HG02938 (cell line): ENCODE data around the gene HIC2.
"Not testable (repeated sequence)": the region's sequence is repeated elsewhere in the genome, so short reads cannot be mapped to it uniquely, and the experiment has no call there.

Experiments used
- ATAC-seq: cut with Tn5 transposase; IDR thresholded peaks from one replicate; pipeline ENCODE4 v1.9.1; 2021; ENCODE audit warnings: mild to moderate bottlenecking, moderate library complexity; ENCODE audit not compliant: unreplicated experiment

Gene HIC2

DNA sequence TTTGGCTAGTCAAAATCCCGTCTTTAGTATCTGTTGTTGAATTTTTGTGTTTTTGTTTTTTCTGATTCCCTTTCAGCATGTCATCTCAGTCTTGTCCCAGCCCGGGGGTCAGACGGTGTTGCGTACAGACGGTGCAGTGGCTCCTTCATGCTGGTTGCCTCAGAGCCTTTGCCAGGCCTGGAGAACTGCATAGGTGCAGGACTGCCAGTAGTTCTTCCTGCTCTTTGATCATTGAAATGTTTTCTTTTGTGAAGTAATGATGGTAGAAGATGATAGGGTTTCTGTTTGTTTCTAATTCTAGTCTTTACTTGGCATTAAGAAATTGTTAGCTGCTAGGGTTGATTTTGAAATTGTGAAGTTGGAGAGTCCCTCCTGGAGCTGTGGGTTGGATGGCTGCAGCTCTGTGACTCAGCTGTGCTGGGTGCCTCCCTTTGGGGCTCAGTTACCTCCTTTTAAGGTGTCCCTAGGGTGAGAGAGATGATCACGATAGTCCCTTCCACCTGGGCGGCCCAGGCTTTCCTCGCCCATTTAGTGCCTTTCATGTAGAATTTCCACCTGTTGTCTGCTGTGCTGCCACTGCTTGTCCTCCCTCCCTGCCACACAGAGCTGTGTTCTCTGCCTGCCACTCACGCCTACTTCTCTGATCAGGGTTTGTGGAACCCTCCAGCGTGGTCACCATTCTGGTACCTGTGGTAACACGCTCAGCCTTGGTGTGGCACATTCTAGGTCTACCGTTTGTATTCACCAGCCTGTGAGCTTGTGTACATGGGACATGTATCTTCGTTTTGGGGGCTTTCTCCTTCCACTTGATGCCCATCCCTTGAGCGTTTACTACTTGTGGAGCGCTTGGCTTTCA lies 17.4 kb downstream of the HIC2 start:
- not testable (repeated sequence) for ATAC-seq

DNA sequence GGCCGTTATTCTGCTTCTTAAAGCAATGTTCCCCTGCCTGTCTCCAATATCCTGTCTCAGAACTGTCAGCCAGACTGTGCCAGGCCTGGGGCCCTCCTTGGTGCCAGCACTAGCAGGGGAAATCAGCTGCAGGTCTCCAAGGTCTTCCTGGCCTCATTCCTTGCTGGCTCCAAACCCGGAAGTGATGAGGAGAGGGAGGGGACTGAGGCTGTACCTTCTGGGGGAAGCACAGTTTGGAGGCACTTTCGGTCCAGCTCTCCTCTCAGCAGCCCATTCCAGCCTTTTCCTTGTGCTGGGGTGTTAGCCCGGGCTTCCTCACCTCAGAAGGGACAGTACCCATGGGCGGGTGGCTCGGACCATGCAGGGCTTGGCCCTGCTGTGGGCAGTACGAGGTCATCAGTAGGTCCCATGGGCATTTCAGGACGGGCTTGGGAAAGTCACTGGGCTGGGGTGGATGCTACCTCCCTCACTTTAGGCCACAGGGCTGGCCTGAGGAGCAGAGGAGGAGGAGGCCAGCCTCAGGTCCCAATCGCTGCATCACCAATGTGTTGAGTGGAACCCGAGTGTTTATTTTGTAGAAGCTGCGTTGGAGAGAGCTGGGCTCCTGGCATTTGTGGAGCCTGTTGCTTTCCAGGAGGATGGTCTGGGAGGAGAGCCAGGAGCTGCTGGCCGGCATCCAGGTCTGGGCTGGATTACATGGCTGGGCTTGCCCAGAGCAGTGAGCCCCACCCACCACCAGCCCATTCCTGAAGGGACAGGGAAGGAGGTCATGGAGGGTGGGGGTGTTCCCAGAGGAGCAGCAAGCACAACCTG lies 19.0 kb downstream of the HIC2 start:
- not testable (repeated sequence) for ATAC-seq

GRCh38 chr22:21438013-21438412 lies 20.8 kb downstream of the HIC2 start:
- ATAC-seq, result not testable (repeated sequence)

- ATAC-seq, result not testable (repeated sequence)
Observed at GRCh38 chr22:21440018-21440636, 23.0 kb downstream of the HIC2 start.

GRCh38 chr22:21440676-21441075 lies 23.5 kb downstream of the HIC2 start:
- not testable (repeated sequence) for ATAC-seq

DNA sequence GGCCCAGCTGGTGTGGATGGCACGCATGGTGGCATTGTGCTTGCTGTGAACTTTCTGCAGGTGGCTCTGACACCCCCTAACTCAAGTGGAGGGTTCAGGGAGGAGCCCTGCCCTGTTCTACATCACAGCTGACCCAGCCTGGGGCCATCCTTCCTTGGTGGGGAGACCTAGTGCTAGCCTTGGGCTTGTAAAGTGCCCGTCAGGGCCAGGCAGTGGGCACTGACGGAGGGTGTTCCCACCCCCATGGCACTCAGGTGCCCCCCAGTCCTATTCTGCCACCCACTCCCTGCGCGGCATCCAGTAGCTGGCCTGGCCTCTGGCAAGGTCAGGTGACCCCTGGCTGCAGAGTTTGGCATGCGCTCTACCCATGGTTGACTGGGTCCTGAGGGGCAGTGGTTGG lies 24.0 kb downstream of the HIC2 start:
- not testable (repeated sequence) for ATAC-seq

DNA sequence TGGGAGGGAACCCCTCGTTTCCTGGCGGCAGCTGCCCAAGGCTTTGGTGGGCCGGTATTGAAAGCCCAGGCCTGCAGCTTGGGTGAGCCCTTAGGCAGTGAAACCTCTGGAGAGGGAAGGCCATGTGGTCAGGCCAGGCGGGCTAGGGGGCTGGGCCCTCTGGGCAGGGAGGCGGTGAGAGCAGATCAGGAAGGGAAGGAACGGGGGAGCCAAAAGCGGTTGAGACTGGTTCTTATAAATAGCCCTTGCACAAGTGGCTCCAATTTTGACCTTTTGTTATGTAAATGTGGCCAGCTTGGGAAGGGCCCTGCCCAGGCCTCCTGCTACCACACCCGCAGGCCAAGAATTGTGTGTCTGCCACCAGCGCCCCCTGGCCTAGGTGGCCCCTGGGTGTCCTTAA lies 25.0 kb downstream of the HIC2 start:
- not testable (repeated sequence) for ATAC-seq

DNA sequence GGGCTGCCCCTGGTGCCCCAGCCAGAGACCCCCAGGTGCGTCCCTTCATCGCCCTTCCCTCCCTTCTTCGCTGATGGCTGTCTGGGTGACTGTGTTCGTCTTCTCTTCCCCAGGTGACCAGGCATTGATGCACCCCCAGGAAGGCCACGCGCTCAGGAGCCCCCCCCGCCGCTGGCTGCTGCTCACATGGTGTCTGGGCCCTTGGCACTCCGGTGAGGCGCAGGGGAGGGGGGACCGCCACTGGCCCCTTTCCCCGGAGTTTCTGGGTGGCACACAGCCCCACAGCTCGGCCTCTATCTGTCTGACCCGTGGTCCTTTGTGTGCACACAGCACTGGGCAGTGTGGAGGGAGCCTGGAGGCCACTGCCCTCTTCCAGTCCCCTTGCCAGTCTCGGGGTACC lies 25.5 kb downstream of the HIC2 start:
- ATAC-seq, result not testable (repeated sequence)

DNA sequence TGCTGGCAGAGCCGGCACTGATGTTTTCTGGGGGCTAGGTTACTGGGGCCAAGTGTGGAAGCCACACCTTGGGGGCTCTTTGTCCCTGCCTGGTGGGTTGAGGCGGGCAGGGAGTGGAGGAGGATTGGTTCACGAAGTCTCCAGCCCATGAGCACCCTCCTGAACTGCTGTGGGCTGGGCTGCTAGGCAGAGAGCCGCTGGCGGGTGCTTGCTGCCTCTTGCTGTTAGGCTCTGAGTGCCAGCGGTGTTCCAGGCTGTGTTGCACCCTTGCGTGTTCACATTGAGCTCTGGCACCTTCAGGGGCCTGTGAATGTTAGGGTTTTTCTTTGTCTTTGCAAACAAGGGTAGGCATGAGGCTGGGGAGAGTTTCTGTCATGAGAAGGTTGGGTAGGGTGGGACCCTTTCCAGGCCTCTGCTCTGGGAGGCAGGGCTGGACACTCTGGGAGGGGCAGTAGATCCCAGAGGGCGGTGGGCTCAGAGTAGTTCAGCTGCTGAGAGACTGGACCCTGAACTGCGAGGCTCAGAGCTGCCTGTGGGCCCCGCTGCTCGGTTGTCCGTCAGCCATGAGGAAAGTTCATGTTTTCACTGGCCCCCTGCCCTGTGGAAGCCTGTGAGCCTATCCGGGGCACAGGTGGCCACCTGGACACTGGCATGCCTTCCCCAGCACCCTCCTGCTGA lies 26.0 kb downstream of the HIC2 start:
- ATAC-seq, result no peak

DNA sequence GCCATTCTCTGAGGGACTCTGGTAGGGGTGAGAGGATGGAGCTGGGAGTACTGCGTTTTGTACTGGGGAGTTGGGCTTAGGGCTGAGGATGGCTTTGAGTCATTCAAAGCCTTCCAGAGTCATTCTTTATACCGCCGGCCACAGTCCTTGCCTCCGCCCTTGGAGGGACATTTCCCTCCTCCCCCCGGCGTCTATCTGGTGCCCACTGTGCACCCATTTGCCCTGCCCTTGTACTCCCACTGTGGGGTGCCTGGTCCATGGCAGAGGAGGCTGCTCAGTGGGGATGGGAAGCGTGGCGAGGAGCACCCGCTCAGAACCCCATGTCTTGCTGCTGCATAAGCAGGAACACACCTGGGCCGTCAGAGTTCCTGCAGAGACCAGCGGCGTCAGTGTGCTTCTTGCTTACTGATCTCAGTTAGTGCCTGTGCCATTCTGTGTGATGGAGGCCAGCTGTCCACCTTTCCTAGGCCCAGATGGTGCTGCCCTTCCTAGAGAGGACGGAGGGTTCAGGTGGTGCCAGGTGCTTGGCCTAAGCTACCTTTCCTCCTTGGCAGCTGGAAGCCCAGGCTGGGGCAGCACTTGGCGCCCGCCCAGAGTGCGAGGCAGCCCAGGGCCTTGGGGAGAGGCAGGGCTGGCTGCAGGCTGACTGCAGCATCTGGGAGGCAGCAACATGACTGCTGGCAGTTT lies 26.7 kb downstream of the HIC2 start:
- no peak for ATAC-seq

DNA sequence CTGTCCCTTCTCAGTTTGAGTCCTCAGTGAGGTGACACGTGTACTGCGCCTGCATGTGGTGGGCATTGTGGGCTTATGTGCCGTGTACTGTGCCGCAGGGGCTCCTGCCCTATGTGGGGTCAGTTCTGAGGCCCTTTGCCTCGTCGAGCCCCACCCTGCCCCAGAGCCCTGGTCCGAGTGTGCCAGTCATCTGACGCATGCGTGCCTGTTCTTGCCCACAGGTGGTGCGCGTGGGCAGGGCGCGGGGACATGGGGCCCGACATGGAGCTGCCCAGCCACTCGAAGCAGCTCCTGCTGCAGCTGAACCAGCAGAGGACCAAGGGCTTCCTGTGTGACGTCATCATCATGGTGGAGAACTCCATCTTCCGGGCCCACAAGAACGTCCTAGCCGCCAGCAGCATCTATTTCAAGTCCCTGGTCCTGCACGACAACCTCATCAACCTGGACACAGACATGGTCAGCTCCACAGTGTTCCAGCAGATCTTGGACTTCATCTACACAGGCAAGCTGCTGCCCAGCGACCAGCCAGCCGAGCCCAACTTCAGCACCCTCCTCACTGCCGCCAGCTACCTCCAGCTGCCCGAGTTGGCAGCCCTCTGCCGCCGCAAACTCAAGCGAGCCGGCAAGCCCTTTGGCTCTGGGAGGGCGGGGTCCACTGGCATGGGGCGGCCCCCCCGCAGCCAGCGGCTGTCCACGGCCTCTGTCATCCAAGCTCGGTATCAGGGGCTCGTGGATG lies 27.7 kb downstream of the HIC2 start:
- ATAC-seq, result no peak

- no peak for ATAC-seq
Observed at GRCh38 chr22:21445437-21446127, 28.4 kb downstream of the HIC2 start.

DNA sequence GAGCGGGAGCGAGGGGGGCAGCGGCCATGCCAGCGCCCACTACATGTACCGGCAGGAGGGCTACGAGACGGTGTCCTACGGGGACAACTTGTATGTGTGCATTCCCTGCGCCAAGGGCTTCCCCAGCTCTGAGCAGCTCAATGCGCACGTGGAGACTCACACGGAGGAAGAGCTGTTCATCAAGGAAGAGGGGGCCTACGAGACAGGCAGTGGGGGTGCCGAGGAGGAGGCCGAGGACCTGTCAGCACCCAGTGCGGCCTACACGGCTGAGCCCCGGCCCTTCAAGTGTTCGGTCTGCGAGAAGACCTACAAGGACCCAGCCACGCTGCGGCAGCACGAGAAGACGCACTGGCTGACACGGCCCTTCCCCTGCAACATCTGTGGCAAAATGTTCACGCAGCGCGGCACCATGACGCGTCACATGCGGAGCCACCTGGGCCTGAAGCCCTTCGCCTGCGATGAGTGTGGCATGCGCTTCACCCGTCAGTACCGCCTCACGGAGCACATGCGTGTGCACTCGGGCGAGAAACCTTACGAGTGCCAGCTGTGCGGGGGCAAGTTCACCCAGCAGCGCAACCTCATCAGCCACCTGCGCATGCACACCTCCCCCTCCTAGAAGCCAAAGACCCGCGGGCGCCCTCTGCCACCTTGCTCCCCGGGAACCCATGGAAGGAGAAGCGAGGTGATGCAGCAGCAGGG lies 29.1 kb downstream of the HIC2 start:
- ATAC-seq, result no peak

- ATAC-seq, result no peak
Observed at GRCh38 chr22:21446827-21447690, 29.9 kb downstream of the HIC2 start.

DNA sequence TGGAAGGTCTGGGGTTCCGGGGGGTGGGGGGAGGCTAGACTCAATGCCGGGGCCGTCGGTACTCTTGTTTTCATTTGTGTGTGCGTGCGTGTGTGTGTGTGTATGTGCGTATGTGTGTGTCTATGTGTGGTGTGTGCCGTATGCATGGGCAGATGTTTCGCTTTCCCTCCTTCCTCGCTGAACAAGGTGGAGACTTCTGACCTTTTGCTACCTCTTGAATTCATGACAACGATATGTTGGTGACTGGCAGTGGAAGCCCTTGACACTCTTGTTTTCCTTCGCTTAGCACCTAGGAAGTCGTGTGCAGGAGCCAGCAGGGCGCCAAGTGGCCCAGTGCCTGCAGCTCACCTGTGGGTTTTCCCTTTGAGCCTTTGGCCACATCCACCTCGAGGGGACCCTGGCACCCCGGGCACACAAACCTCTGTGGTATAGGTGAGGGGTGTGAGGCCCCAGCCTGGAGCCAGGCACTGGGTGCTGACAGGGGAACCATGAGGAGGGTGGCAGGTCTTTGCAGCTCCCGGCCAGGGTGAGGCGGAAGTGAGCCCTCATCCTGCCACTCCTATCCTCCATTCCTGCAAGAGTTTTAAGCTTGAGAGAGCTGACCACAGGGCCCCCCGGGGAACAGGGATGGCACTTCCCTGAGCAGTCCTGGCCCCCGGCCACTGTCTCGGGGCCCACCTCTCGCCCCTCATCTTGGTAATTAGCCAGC lies 30.7 kb downstream of the HIC2 start:
- no peak for ATAC-seq

DNA sequence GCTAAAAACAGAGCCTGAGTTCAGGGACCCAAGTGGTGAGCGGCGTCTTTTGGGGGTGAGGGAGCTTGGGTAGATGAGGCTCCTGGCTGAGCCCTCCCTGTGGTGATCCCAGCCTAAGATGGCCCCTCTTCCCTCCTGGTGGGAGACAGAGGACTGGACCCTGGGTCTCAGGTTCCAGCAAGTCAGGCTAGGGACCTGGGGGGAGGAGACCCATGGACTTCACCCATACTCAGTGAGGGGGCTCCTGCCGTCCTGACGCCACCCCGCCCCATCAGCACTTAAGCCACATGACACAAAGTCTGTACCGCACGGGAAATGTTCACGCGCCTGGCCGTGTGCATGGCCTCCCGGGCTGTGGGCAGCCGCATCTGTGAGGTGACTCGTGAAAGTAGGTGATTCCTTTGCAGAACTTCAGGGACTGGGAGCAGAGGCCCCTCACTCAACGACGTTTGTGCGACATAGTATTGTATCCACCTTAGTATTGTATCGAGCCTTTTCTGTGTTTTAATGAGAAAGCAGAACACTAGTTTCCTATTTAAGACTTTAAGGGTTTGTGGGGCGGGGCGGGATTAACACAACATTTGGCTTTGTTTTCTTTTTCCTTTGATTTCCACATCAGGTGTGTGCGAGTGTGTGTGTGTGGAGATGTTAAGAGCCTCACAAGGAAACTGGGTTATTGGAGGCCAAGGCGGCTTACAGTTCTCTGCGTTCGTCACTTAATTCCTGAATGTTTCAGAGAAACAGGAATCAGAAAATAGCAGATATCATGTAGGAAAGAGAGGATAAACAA lies 31.7 kb downstream of the HIC2 start:
- ATAC-seq, result no peak
